Stimulated activated CD8-positive, alpha-beta memory T cell treated with anti-CD3 and anti-CD28 coated beads, Interleukin-2, amount 100 ng/mL, for 1 hour (primary cell): ENCODE data around the gene FIBCD1.
A peak's percentile ranks its signal among the peaks of the same experiment; 100 is the strongest.
"Not testable (repeated sequence)": the region's sequence is repeated elsewhere in the genome, so short reads cannot be mapped to it uniquely, and the experiment has no call there.

Experiments used
- DNase-seq, 2 donors: peaks; one replicate each; pipeline ENCODE4 v3.0.0-alpha.2; 2020; ENCODE audit warnings: low read depth in 2 of 2

The FIBCD1 gene

DNA sequence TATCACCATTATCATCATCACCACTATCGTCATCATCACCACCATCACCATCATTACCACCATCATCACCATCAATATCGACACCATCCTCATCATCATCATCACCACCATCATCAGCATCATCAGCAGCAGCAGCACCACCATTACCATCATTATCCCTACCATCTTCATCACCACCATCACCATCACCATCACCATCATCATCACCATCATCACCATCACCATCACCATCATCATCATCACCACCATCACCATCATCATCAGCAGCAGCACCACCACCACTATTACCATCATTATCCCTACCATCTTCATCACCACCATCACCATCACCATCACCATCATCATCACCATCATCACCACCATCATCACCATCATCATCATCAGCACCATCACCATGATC is 15.9 kb upstream of the FIBCD1 start:
- not testable (repeated sequence) for DNase-seq

DNA sequence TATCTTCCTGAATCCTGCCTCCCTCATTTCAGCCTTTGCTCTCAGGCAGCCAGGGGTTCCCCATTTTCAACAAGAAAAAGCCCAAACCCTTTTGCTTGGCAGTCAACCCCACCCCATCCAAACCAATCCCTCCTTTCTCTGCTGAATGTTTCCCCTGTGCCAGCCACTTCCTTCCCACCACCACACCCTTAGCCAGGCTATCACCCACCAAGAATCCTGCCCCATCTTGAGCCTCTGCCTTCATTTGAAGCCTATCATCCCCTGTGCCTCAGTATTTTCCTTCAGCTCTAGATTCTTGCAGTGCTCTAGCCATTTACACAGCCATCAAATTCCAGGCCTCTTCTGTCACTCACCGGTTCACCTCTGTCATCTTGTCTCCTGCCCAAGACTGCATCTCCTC is 15.3 kb upstream of the FIBCD1 start:
- DNase-seq = no peak

DNA sequence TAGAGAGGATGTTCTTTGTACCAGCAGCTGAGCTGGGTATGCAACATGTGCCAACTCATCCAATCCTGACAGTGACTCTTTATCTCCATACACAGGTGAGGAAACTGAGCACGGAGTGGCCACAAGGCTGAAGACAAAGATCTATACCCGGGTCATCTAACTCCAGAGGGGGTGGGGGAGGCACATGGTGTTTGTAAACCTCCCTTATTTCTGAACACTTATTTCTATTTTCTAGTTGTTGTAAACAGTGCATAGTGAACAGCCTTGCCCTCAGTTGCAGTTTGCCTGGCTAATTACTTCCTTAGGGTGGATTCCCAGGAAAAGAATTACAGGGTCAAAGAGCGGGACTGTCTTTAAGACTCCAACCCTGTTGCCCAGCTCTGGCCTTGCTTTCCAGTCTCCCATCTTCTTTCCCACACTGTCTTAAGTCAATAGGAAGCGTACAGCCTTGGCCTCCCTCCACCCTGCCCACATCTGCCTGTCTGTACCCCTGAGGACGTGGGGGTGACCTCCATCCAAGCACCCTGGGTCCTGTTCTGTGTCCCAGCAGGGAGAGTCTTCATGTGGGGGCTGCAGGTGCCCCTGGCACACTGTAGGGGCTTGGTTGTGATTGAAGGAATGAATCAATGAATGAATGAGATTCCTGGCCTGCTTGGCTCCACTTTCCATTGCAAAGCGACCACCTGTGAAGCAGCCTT is 13.2 kb upstream of the FIBCD1 start:
- no peak for DNase-seq

DNA sequence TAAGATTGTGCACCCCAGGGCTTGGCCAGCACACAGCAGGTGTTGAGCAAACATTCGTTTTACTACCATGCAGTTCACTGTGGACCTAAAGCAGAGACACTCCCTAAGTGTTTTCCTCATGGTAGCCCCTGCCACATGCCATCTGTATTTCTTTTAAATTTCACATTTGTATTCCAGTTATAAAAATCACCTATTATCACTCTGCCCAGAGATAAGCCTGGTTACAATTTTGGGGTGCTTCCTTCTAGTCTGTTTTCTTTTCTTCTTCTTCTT is 10.9 kb upstream of the FIBCD1 start:
- no peak for DNase-seq

DNA sequence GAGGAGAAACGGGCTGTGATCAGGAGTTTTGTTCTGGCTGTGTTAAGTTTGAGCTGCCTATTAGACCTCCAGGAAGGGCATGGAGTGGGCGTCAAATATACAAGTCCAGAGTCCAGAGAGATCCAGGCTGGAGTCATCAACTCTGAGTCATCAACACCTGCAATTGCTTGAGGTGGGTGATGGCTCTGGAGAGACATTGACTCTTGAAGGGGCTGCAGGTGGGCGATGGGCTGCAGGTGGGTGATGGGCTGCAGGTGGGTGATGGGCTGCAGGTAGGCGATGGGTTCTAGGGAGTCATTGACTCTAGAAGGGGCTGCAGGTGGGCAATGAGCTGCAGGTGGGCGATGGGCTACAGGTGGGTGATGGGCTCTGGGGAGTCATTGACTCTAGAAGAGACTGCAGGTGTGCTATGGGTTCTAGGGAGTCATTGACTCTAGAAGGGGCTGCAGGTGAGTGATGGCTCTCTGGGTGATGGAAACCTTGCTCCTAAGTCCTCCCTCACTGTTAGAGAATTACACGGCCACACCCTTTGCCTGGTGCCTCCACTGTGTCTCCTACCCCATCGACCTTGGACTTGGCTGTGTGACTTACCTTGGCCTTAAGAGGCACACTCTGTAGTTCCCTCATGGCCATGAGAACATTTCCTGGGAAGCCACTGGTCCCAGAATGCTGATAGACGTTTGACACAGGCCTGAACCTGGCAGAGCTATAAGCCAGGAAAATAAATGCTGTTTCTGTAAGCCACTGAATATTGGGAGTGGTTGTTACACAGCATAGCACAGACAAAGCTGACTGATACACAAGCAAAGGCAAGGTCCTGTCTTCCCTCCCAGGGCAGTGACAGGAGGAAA is 10.4 kb upstream of the FIBCD1 start:
- DNase-seq = no peak

DNA sequence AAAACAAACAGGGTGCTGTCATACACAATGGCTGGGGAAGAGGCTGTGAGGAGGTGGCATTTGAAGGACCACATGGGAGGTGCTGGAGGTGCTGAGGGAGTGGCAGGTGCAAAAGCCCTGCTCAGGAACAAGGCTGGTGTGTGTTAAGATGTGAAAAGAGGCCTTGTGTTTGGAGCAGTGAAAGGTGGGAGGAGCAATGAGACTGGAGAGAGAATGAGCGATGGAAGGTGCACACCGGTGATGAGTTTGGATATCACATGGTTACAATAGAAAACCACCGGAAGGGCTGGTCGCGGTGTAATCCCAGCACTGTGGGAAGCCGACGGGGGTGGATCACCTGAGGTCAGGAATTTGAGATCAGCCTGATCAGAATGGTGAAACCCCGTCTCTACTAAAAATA is 9.2 kb upstream of the FIBCD1 start:
- no peak for DNase-seq

DNA sequence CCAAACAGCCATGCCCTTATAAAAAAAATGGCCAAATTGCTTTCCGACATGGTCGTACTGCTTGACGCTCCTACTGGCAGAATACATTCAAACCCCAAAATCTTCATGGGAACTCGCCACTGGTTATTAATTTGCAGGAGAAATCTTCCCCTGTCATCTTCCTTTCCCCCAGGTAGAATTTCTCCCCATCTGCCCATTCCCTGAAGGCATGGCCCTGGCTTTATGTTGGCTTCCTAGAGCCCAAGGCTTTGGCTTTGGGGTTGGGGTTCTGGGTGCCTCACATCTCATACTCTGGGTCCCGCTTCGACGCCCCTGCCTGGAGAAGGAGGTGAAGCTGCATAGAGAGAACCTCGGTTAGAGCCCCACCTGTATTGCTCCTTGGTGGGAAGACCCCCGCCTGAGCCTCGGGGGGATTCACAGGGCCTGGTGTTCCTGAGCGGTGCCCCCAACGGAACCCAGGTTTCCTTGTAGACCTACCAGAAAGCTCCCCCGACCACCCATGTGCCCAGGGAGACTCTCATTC is 8.6 kb upstream of the FIBCD1 start:
- no peak for DNase-seq

DNA sequence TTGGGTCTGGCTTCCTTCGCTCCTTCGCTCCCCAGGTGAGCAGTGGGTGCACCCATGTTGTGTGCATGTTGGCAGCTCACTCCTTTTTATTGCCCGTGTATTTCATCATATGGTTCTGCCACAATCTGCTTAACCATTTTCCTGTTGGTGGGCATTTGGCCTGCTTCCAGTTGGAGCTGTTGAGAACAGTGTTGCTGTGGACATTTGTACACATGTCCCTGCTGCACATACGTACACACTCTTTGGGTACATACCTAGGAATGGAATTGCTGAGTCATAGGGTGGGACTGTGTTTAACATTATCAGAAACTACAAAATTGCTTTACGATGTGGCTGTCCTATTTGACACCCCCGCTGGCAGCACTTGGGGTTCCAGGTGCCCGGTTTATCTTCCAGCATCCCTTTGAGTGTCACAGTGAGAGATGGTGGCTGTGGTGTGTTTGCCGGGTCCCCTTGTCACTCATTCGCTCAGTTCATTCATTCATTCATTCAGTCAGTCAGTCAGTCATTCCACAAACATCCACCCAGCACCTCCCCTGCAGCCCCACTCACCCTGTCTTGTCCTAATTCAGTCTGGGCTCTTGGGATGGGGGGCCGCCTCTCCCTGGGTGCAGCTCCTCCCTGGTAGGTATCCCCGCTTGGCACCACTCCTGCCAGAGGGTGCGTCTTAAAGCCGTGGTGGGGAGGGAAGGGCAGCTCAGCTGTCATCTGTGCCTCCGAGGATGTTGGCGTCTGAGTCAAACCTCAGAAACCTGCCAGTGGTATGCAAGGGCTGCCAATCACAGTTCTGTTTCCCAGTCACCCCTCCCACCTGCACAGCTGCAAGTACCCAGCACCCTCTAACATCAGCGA is 7.9 kb upstream of the FIBCD1 start:
- no peak for DNase-seq

DNA sequence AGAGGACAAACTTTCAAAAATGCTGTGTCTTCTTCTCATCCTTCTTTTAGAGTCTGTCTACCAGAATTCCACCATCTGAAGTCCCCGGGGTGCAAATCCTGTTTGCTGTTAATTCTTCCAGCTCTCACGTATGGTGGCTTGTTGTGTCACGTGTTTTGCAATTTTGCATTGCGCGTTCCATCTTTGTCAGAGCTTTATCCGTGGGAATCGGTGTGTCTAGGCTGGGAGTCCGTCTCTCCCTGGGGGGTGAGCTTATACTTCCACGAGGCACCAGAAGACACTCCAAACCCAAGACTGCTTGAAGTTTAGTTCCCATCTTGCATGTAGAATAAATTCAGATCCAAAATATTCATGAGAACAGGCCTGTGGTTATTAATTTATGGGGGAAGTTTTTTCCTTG is 6.1 kb upstream of the FIBCD1 start:
- no peak for DNase-seq

DNA sequence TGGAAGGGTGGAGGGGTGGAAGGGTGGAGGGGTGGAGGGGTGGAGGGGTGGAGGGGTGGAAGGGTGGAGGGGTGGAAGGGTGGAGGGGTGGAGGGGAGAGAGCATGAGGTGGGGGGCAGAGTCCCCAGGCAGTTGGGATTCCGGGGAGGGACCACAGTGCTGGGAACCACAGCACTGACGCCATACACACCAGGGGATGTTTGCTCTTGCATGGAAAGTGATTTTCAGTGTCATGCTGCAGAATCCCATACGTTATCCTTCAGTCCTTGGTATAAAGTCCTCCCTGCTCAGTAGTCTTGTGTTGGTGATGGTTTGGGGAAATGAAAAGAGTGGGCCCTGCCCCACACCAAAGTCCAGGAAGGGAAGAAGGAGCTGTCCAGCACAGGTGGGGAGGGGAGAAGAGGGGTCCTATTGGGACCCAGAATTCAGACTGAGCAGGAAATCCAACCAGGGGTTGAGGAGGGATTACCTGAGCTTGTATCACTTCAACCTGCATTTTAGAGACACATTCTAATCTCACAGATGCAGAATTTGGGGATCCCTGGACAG is 5.5 kb upstream of the FIBCD1 start:
- no peak for DNase-seq

DNA sequence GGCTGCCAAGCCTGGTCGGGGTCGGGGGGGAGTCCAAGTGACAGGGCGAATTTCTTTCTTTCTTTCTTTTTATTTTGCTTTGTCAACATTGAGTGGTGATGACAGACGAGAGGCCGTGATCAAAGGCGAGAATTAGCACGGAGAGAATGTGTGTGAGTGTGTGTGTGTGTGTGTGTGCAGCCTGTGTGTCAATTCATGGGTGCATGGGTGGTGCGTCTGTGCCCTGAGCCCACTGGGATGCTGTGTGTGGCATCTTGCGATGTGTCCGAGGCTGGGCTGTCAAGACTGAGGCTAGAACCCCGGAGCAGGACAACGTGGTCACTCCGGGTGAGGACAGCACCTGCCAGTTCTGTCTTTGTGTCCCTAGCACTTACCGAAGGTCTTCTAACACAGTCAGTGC is 4.7 kb upstream of the FIBCD1 start:
- no peak for DNase-seq

DNA sequence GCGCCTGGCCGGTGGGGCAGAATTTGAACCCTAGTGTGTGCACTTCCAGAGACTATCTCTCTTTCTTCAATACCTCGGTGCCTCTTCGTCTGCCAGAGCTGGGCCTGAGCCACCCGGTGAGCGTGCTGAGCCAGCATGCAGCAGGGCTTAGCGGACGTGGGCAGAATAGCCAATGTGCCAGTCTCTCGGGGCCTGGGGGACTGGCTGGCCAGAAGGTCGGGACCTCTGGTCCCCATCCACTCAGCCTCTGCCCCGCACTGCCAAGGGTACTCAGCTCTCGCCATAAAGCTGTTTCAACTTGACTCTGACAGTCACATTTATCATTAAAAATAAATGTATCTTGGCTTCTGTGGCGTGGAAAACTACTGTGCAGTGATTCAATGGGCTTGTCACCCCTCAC is 4.2 kb upstream of the FIBCD1 start:
- no peak for DNase-seq

DNA sequence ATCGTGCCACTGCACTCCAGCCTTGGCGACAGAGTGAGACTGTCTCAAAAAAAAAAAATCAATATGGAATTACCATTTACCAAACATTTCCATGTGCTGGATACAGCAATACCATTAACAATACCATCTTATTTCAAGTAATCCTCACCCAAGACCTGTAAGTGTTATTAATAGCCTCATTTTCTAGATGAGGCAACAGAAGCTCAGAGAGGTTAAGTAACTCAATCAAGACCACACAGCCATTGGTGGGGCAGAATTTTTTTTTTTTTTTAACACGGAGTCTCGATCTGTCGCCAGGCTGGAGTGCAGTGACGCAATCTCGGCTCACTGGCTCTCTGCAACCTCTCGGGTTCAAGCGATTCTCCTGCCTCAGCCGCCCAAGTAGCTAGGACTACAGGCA is 3.6 kb upstream of the FIBCD1 start:
- no peak for DNase-seq

DNA sequence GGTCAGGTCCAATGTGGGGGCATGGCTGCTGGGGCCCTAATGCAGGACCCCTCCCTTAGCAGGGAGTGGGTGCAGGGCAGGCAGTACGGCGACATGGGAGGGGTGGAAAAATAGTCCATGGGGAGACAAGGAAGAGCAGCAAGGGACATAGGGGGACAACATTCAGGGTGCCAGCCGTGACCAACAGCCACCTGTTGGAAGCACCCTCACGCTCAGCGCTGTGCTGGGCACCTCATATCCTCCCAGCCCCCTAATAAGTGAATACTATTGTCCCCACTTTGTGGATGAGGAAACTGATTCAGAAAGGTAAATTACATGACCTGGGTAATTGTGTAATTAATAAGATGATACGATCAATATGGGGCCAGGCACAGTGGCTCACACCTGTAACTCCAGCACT is 3.0 kb upstream of the FIBCD1 start:
- DNase-seq = no peak

DNA sequence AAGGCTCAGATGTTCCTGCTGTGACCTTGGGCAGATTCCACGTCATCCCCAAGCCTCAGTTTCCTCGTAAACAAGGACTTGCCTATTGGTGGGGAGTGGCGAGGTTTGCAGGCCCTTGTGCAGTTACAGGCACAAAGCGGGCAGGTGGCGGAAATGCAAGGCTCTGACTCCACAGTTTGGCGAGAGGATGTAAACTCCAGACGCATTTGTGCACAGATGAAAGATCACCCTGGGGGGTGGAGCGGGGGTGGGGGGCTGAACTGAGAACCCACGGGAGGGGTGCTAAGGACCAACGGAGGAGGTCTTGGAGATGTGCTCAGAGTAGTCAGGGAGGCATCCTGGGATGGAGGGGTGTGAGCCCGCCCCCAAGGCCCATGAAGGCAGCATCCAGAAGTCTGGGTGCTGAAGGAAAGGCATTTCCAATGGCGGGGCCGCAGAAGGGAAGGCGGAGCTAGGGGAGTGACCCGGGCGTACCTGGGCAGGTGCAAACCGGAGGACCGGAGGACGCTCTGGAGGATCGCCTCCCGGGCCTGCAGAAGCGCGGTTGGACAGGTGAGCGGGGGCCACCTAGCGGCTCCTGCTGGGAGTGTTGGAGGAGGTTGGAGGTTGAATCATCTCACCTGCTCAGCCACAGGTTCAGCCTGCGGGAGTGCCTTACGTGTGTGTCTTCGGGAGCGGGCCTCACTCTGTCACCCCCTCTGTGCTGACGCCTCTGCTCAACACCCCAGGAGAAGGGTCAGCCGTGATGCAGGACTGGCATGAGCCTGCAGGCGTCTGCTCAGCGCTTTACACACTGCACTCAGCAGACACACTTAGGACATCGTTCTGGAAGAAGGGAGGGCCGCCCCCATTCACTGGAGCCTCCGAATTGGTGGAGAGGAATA is 1.9 kb upstream of the FIBCD1 start:
- peak; percentile 44 to 55 for DNase-seq

DNA sequence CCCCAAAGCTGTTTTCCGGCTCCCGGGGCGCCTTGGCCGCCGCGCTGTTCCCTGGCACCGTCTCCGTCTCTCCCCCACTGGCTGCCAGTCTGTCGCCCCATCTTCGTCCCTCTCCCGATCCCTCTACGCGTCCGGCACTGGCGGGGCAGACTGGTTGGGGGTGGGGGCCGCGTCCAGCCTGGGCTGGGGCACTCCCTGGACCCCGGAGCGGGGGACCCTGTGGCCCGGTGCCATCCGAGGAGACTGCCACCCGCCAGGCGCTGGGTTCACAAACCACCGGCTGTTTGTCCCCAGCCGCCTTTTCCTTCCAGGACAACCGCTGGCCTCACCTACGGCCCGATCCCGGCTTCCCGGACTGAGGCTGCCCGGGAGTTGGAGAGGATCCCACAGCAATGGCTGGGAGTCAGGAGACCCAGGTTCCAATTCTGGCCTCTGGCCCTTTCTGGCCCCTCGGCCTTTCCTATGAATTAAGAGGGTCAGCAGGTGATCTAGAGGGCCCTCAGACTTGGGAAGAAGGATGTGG is 1.0 kb upstream of the FIBCD1 start:
- DNase-seq = no peak

DNA sequence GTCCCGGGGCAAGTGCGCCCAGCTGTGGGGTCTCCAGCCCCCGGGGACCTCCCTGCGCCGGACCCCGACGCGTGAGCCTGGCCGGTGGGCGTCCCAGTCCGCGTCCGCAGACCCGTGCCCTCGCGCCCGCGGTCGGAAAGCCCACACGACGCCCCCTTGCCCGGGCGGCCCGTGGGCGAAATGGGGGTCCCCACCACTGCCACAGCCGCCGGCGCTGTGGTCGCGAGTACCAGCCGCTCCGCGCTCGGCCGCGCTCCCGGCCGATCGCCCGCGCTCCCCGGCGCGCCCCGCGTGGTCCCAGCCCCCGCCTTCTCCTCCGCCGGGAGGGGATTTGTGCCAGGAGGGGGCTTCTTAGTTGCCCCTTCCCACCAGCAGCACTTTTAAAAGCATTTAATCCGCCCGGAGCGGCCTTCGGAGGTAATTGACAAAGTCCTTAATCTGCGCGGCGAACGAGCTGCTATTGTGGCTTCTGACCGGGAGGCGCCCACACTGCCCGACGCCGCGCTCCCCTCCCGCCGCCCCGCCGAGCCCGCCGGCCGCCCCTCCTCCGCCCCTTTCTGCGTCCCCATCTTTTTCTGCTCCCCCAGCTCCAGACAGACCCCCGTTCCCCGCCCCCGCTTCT is 469 bp upstream of the FIBCD1 start:
- no peak for DNase-seq

DNA sequence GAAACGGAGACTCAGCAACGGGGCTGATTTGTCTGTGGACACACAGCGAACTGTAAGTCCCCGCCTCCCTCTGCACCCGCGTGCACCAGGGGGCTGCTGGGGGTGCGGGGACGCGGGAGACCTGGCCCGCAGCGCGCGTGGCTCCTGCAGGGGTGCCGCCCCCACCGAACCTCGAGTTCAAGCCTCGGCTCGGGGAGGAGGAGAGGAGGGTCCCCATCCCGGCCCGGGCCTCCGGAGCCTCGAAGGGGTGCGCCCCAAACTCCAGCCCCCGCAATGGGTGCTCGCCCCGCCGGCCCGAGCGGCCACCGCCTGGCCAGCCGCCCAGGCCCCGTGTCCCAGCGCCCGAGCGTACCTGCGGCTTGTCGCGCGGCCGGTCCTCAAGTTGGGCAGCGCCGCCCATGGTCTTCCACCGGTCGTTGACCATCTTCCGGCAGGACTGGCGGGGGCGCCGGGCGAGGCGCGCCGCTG is 829 bp downstream of the FIBCD1 start:
- no peak for DNase-seq

DNA sequence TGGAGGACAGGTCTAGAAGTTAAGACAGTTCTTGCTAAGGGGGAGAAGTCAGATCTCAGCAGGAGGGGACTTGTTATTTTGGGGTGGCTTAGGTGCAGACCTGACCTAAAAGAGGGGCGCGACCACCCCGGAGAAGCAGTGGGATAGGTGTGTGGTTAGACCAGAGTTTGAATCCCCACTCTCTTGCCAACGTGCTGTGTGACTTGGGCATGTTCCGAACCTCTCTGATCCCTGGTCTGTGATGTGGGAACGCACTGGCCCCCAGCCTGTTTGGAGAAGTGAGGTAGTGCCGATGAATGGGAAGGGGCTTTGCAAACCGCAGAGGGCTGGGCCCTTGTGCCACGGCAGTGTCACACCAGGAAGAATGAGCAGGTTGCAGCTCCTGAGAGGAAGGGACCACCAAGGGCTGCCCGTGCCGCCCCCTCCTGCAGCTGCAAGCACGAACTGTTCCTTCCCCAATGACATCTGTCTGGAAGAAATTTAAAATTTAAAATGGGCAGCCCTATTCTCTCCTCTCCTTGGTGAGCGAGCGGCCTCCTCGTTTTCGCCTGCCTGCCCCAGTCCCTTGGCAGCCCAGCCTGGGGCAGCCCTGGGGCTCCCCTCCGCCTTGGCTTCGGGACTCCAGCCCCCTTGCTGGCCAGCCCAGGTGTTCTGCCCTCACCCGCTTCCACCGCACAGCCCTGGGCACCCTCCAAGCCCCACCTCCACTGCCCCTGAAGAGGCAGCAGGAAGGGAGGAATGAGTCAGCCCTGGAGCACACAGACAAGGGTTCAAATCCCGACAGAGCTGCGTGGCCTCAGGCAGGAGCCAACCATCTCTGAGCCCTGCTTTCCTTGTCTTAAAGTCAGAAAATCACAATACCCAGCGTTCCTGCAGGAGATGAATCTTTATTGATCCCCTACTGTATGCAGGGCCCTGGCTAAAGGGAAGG is 1.6 kb downstream of the FIBCD1 start:
- DNase-seq = no peak
